CD14-positive monocyte (primary cell): ENCODE results near the gene COQ9. TPM values are rescaled to one million over a fixed set of nuclear protein-coding genes. Genes with fewer than 3 reads are reported as not detected.

Experiments
- DNase-seq, 3 donors: peaks; one replicate each; pipeline ENCODE4 v3.0.0-alpha.2; 2011 to 2022
- H2AFZ ChIP-seq: 2 replicates; pipeline ENCODE4 v1.6.0; 2012; ENCODE audit warnings: mild to moderate bottlenecking, low read depth, low read length, inconsistent platforms; ENCODE audit not compliant: insufficient read depth, poor library complexity, severe bottlenecking
- H3K27ac ChIP-seq, 2 donors: 1 replicate in 1 of 2; 2 replicates in 1 of 2; pipeline ENCODE4 v1.5.1; 2012 to 2013; ENCODE audit warnings: low read length in 2 of 2, control low read depth in 1 of 2, inconsistent platforms in 1 of 2, low read depth in 1 of 2, mild to moderate bottlenecking in 1 of 2
- H3K27me3 ChIP-seq, 2 donors: one replicate each; pipeline versions ENCODE4 v1.6.0 to v1.6.1; 2011 to 2013; ENCODE audit warnings: low read length in 2 of 2; ENCODE audit not compliant: control insufficient read depth in 2 of 2, insufficient read depth in 2 of 2
- H3K36me3 ChIP-seq, 2 donors: replicated peaks in 1 of 2; 1 replicate in 1 of 2; 2 replicates in 1 of 2; pipeline versions ENCODE4 v1.5.1 to v1.6.1; 2012 to 2013; ENCODE audit warnings: low read length in 2 of 2, control low read depth in 1 of 2, inconsistent platforms in 1 of 2, mild to moderate bottlenecking in 1 of 2; ENCODE audit not compliant: insufficient read depth in 2 of 2, control insufficient read depth in 1 of 2
- H3K4me1 ChIP-seq, 2 donors: 1 replicate in 1 of 2; 2 replicates in 1 of 2; pipeline versions ENCODE4 v1.5.1 to v1.6.1; 2012 to 2013; ENCODE audit warnings: low read length in 2 of 2, control low read depth in 1 of 2, inconsistent platforms in 1 of 2, mild to moderate bottlenecking in 1 of 2, moderate library complexity in 1 of 2; ENCODE audit not compliant: insufficient read depth in 2 of 2, control insufficient read depth in 1 of 2
- H3K4me2 ChIP-seq: replicated peaks from 2 replicates; pipeline ENCODE3; 2012; ENCODE audit warnings: low read length, moderate library complexity, mild to moderate bottlenecking; ENCODE audit not compliant: poor library complexity, severe bottlenecking; ENCODE audit errors: extremely low read depth
- H3K4me3 ChIP-seq, 3 experiments: fragments of 200-600 bp in 1 of 3; sonication (generic) in 1 of 3; replicated peaks in 1 of 3; 1 replicate in 2 of 3; 2 replicates in 1 of 3; pipeline ENCODE4 v1.5.1; 2011 to 2013; ENCODE audit warnings: low read length in 3 of 3, mild to moderate bottlenecking in 3 of 3, control low read depth in 2 of 3, low read depth in 2 of 3, inconsistent platforms in 1 of 3, moderate library complexity in 1 of 3
- H3K79me2 ChIP-seq: 2 replicates; pipeline ENCODE4 v1.6.0; 2012; ENCODE audit warnings: mild to moderate bottlenecking, control low read depth, inconsistent platforms, low read length, moderate library complexity; ENCODE audit not compliant: insufficient read depth
- H3K9ac ChIP-seq: 2 replicates; pipeline ENCODE4 v1.6.0; 2017; ENCODE audit warnings: low read length, mild to moderate bottlenecking; ENCODE audit not compliant: insufficient read depth, poor library complexity, severe bottlenecking
- H3K9me3 ChIP-seq, 2 donors: replicated peaks in 1 of 2; 1 replicate in 1 of 2; 2 replicates in 1 of 2; pipeline versions ENCODE4 v1.5.1 to v1.6.1; 2012 to 2013; ENCODE audit warnings: low read length in 2 of 2, control low read depth in 1 of 2; ENCODE audit not compliant: control insufficient read depth in 1 of 2, insufficient read depth in 1 of 2
- H4K20me1 ChIP-seq: 2 replicates; pipeline ENCODE4 v1.6.0; 2012; ENCODE audit warnings: mild to moderate bottlenecking, low read length, control low read depth, moderate library complexity; ENCODE audit not compliant: insufficient read depth
- H3K27ac Mint-ChIP-seq, 7 donors: one replicate each; pipeline ENCODE4 v1.8.0; 2020; ENCODE audit warnings: mild to moderate bottlenecking in 7 of 7, mixed read lengths in 7 of 7, moderate library complexity in 6 of 7, inconsistent platforms in 2 of 7
- H3K27me3 Mint-ChIP-seq, 3 donors: one replicate each; pipeline ENCODE4 v1.8.0; 2021 to 2022; ENCODE audit warnings: low read depth in 3 of 3, mild to moderate bottlenecking in 3 of 3, mixed read lengths in 3 of 3, moderate library complexity in 3 of 3, inconsistent platforms in 1 of 3
- H3K36me3 Mint-ChIP-seq, 2 donors: one replicate each; pipeline ENCODE4 v1.8.0; 2020; ENCODE audit warnings: mixed read lengths in 2 of 2, inconsistent platforms in 1 of 2, mild to moderate bottlenecking in 1 of 2
- H3K4me1 Mint-ChIP-seq: one replicate; pipeline ENCODE4 v1.8.0; 2020; ENCODE audit warnings: mild to moderate bottlenecking, mixed read lengths
- H3K4me3 Mint-ChIP-seq, 2 donors: one replicate each; pipeline ENCODE4 v1.8.0; 2020; ENCODE audit warnings: mild to moderate bottlenecking in 2 of 2, mixed read lengths in 2 of 2, moderate library complexity in 1 of 2
- H3K9me3 Mint-ChIP-seq, 7 donors: one replicate each; pipeline ENCODE4 v1.8.0; 2020 to 2022; ENCODE audit warnings: mixed read lengths in 7 of 7, mild to moderate bottlenecking in 6 of 7, moderate library complexity in 6 of 7, inconsistent platforms in 2 of 7
- WGBS: methylation state at CpG from one replicate; pipeline ENCODE4 v1.1.5; 2013; ENCODE audit warnings: missing lambda C conversion rate; ENCODE audit not compliant: insufficient coverage; 5-methylcytosine and 5-hydroxymethylcytosine counted together
- intact Hi-C, 2 donors: fragments of 100-400 bp; cut with micrococcal nuclease; formaldehyde crosslinking; loops; one replicate each; pipeline versions ENCODE4 v1.15.0 to v1.15.1; 2023
- polyA plus RNA-seq, 3 donors: library from polyadenylated mRNA; depleted of rRNA in 1 of 3; unstranded in 2 of 3; stranded (reverse) in 1 of 3; fragments of 300-500 nt in 2 of 3; fragments of >200 nt in 1 of 3; fragmentation: Illumina TruSeq in 2 of 3; gene quantifications; 1 replicate in 2 of 3; 2 replicates in 1 of 3; pipeline ENCODE4 v1.2.3, GENCODE V29; 2012 to 2021
- TF ChIP-seq, protein P1 (sequence below): fragments of 200-600 bp; IDR thresholded peaks from one replicate; pipeline ENCODE4 v1.8.0; 2022; ENCODE audit warnings: antibody characterized with exemption, mild to moderate bottlenecking

The COQ9 gene
- polyA plus RNA-seq, 3 donors = 32.7 to 47.8 (median 38.4) TPM

DNA sequence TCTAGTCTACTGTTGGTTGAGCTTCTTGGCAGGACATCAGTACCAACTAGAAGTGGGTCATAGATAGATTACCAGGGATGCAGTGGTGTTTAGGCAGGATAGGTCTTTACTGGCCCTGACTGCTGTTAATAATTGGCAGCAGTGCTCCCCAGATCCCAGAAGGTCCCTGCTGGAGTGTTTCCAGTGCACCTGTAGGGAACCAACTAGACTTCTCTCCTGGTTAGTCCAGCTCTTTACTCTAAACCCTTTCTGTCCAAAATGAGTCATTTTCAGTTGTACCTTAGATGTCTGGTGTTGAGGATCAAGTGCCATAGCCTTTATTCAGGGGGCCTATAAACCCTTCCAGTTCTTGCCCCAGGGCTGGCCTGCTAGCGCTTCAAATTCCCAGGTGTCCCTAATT, 23.9 kb downstream of the COQ9 start:
- DNase-seq = no peak
- H3K4me1 ChIP-seq = peaks cover 7 to 21% of the 10 kb centered on the region in 2 donors
- H3K36me3 ChIP-seq = peaks cover 55 to 62% of the 10 kb centered on the region in 2 donors
- no peak overlapping the region for H2AFZ ChIP-seq
- intact Hi-C loops = no loop called here
- H4K20me1 ChIP-seq = peaks cover 4% of the 10 kb centered on the region
- TF ChIP-seq, protein P1, sequence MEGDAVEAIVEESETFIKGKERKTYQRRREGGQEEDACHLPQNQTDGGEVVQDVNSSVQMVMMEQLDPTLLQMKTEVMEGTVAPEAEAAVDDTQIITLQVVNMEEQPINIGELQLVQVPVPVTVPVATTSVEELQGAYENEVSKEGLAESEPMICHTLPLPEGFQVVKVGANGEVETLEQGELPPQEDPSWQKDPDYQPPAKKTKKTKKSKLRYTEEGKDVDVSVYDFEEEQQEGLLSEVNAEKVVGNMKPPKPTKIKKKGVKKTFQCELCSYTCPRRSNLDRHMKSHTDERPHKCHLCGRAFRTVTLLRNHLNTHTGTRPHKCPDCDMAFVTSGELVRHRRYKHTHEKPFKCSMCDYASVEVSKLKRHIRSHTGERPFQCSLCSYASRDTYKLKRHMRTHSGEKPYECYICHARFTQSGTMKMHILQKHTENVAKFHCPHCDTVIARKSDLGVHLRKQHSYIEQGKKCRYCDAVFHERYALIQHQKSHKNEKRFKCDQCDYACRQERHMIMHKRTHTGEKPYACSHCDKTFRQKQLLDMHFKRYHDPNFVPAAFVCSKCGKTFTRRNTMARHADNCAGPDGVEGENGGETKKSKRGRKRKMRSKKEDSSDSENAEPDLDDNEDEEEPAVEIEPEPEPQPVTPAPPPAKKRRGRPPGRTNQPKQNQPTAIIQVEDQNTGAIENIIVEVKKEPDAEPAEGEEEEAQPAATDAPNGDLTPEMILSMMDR = no peak
- H3K27me3 ChIP-seq = no peaks in the 10 kb centered on the region
- no peaks in the 10 kb centered on the region for H3K9me3 ChIP-seq
- peaks cover 2 to 5% (median 5%) of the 10 kb centered on the region in 3 donors for H3K27me3 Mint-ChIP-seq
- no peaks in the 10 kb centered on the region for H3K79me2 ChIP-seq
- H3K36me3 Mint-ChIP-seq = peaks cover 56 to 61% of the 10 kb centered on the region in 2 donors
- H3K27ac ChIP-seq = peak overlapping the region in 1 of 2 donors; percentile 11
- no peak overlapping the region for H3K4me2 ChIP-seq
- H3K4me3 ChIP-seq = no peak overlapping the region
- H3K9me3 Mint-ChIP-seq = peaks cover 0 to 5% (median 0%) of the 10 kb centered on the region in 7 donors
- no peak overlapping the region for H3K4me3 Mint-ChIP-seq
- H3K9ac ChIP-seq = no peak overlapping the region
- peaks cover 16% of the 10 kb centered on the region for H3K4me1 Mint-ChIP-seq
- WGBS = 100% methylated on average over 1 of the region's 1 CpG
- H3K27ac Mint-ChIP-seq = peak overlapping the region in 2 of 7 donors; percentile 28 to 46

DNA sequence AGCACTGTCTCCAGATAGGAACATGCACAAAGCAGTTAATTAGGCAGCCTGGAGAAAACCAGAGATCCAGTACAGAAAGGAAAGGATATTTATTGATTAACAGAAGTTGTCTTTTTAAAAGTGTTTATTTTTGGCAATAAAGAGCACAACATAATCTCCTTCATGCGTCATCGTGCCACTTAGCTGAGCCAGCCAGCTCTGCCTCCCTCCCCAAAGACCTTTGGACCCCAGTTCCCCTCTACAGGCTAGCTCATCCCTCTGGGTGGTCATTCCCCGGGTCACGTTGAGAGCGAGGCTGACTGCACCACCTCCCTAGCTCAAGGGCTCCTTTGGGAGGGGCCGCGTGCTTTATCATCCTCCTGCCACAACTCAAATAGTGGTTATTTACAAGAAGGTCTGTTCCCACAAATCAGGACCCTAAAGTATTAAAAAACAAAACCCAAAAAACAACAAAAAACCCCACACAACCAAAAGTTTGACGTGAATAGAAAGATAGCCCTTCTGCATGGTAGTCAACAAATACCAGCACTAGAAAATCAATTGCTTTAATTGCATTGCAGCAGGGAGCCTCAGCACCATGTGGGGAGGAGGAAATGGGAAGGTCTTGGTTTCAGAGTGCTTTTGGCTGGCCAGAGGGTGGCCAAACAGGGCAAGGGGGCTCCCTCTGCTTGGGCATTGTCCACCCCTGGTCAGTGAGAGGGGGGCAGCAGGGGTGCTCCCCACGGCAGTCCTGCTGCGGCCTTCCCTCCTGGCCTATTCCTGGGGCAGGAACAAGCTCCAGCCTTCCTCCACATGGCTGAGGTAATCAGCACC, 24.8 kb downstream of the COQ9 start:
- 88% methylated on average over 4 of the region's 10 CpGs for WGBS
- no peak overlapping the region for H3K4me3 ChIP-seq
- peaks cover 0 to 4% of the 10 kb centered on the region in 2 donors for H3K27me3 ChIP-seq
- peaks cover 10 to 24% of the 10 kb centered on the region in 2 donors for H3K4me1 ChIP-seq
- Mint-ChIP-seq H3K27ac (peak overlapping the region in 3 of 7 donors; percentile 12 to 58 (median 27)), H3K4me1 (peaks cover 18% of the 10 kb centered on the region), H3K9me3 (peaks cover 0 to 5% (median 0%) of the 10 kb centered on the region in 7 donors), H3K4me3 (no peak overlapping the region), H3K27me3 (peaks cover 2 to 12% (median 7%) of the 10 kb centered on the region in 3 donors), H3K36me3 (peaks cover 53 to 54% of the 10 kb centered on the region in 2 donors)
- TF ChIP-seq, protein P1 = no peak
- no peak overlapping the region for H3K9ac ChIP-seq
- no peak for DNase-seq
- peaks cover 4% of the 10 kb centered on the region for H4K20me1 ChIP-seq
- H2AFZ ChIP-seq = no peak overlapping the region
- no peaks in the 10 kb centered on the region for H3K79me2 ChIP-seq
- H3K9me3 ChIP-seq = no peaks in the 10 kb centered on the region
- no peak overlapping the region for H3K4me2 ChIP-seq
- no peak overlapping the region for H3K27ac ChIP-seq
- intact Hi-C loops = no loop called here
- H3K36me3 ChIP-seq = peaks cover 48 to 54% of the 10 kb centered on the region in 2 donors
